Measurements from ENCODE around the gene CLRN2.

DNA sequence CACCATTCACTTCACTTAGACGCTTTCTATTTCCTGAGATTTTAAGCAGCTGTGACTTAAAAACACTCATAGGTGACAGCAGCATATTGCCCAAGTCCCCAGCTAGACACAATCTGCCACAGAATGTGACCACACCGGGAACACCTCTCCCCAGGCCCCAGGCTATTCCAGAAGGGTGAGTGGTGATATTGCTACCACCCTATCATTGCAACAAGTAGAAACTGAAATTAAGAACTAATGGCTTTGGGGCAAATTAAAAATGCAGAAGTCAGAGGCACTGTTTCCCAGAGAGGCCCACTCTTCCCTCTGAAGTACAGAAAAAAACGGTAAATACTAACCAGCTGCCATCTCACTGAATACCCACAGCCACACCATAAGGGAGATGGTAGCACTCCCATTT lies 38.1 kb upstream of the CLRN2 start:
- TF ChIP-seq, protein P1, sequence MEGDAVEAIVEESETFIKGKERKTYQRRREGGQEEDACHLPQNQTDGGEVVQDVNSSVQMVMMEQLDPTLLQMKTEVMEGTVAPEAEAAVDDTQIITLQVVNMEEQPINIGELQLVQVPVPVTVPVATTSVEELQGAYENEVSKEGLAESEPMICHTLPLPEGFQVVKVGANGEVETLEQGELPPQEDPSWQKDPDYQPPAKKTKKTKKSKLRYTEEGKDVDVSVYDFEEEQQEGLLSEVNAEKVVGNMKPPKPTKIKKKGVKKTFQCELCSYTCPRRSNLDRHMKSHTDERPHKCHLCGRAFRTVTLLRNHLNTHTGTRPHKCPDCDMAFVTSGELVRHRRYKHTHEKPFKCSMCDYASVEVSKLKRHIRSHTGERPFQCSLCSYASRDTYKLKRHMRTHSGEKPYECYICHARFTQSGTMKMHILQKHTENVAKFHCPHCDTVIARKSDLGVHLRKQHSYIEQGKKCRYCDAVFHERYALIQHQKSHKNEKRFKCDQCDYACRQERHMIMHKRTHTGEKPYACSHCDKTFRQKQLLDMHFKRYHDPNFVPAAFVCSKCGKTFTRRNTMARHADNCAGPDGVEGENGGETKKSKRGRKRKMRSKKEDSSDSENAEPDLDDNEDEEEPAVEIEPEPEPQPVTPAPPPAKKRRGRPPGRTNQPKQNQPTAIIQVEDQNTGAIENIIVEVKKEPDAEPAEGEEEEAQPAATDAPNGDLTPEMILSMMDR (IDR thresholded peaks at IDR 0.05; ENCODE audit: insufficient read depth, low read depth, low read length) = no peak
- no peak for TF ChIP-seq EZH2 (IDR thresholded peaks at IDR 0.05; ENCODE audit: insufficient read depth, low read length)
